HepG2 (cell line): Measurements from ENCODE around the gene USP5. TPM values are rescaled to one million over a fixed set of nuclear protein-coding genes. Genes with fewer than 3 reads are reported as not detected.
A peak's percentile ranks its signal among the peaks of the same experiment; 100 is the strongest.

Experiments
- CSRNP2 ChIP-seq: sonication (generic); formaldehyde crosslinking; conservative IDR thresholded peaks from 2 replicates; pipeline ENCODE4 v1.8.0; 2022; ENCODE audit warnings: low read depth, missing genetic modification reagents
- GABPB1 ChIP-seq: IDR thresholded peaks from 2 replicates; pipeline ENCODE4 v1.6.1; 2016; ENCODE audit warnings: mild to moderate bottlenecking, missing genetic modification reagents, moderate library complexity, missing compliant biosample characterization
- GTF2F1 ChIP-seq: fragments of 150-350 bp; IDR thresholded peaks from 2 replicates; pipeline ENCODE4 v1.6.1; 2014; ENCODE audit warnings: low read length
- LRRFIP1 ChIP-seq: sonication (generic); formaldehyde crosslinking; conservative IDR thresholded peaks from 2 replicates; pipeline ENCODE4 v1.4.0; 2020; ENCODE audit warnings: missing genetic modification reagents
- MED1 ChIP-seq: sonication (generic); formaldehyde crosslinking; IDR thresholded peaks from 2 replicates; pipeline ENCODE4 v1.4.0; 2020; ENCODE audit warnings: missing genetic modification reagents
- MTERF4 ChIP-seq: sonication (generic); formaldehyde crosslinking; IDR thresholded peaks from 2 replicates; pipeline ENCODE4 v1.8.0; 2023; ENCODE audit warnings: mild to moderate bottlenecking, missing genetic modification reagents
- NR2C2 ChIP-seq: sonication (generic); formaldehyde crosslinking; IDR thresholded peaks from 2 replicates; pipeline ENCODE4 v1.4.0; 2020; ENCODE audit warnings: missing genetic modification reagents, mild to moderate bottlenecking, moderate library complexity, borderline replicate concordance
- PRDM15 ChIP-seq: sonication (generic); formaldehyde crosslinking; IDR thresholded peaks from 2 replicates; pipeline ENCODE4 v1.4.0; 2020; ENCODE audit warnings: missing genetic modification reagents
- RXRA ChIP-seq: sonication (generic); formaldehyde crosslinking; IDR thresholded peaks from 2 replicates; pipeline ENCODE4 v1.5.1; 2020; ENCODE audit warnings: missing genetic modification reagents
- SCMH1 ChIP-seq: sonication (generic); formaldehyde crosslinking; IDR thresholded peaks from 2 replicates; pipeline ENCODE4 v1.9.0; 2021; ENCODE audit warnings: missing genetic modification reagents, mild to moderate bottlenecking, borderline replicate concordance
- SMARCE1 ChIP-seq: fragments of 450-650 bp; IDR thresholded peaks from 2 replicates; pipeline ENCODE4 v1.6.1; 2017; ENCODE audit warnings: borderline replicate concordance
- STAT5B ChIP-seq: sonication (generic); formaldehyde crosslinking; IDR thresholded peaks from 2 replicates; pipeline ENCODE4 v1.4.0; 2020; ENCODE audit warnings: missing genetic modification reagents
- ZC3H13 ChIP-seq: sonication (generic); formaldehyde crosslinking; IDR thresholded peaks from 2 replicates; pipeline ENCODE4 v1.8.1; 2023; ENCODE audit warnings: mild to moderate bottlenecking, missing genetic modification reagents, moderate library complexity
- ZMYM2 ChIP-seq: sonication (generic); formaldehyde crosslinking; IDR thresholded peaks from 2 replicates; pipeline ENCODE4 v1.8.0; 2022; ENCODE audit warnings: mild to moderate bottlenecking, missing genetic modification reagents
- ZNF253 ChIP-seq: sonication (generic); formaldehyde crosslinking; IDR thresholded peaks from 2 replicates; pipeline ENCODE4 v1.8.0; 2022; ENCODE audit warnings: mild to moderate bottlenecking, missing genetic modification reagents, borderline replicate concordance
- ZNF264 ChIP-seq: sonication (generic); formaldehyde crosslinking; IDR thresholded peaks from 2 replicates; pipeline ENCODE4 v1.4.0; 2020; ENCODE audit warnings: missing genetic modification reagents
- ZNF326 ChIP-seq: sonication (generic); formaldehyde crosslinking; IDR thresholded peaks from 2 replicates; pipeline ENCODE4 v1.4.0; 2020; ENCODE audit warnings: missing genetic modification reagents, borderline replicate concordance
- ZNF430 ChIP-seq: sonication (generic); formaldehyde crosslinking; IDR thresholded peaks from 2 replicates; pipeline ENCODE4 v1.9.0; 2021; ENCODE audit warnings: mild to moderate bottlenecking, missing genetic modification reagents
- ZNF644 ChIP-seq: IDR thresholded peaks from 2 replicates; pipeline ENCODE4 v1.6.1; 2016; ENCODE audit warnings: low read depth
- ZNF670 ChIP-seq: sonication (generic); formaldehyde crosslinking; IDR thresholded peaks from 2 replicates; pipeline ENCODE4 v1.8.0; 2022; ENCODE audit warnings: mild to moderate bottlenecking, missing genetic modification reagents, borderline replicate concordance
- ZNF775 ChIP-seq: sonication (generic); formaldehyde crosslinking; IDR thresholded peaks from 2 replicates; pipeline ENCODE4 v1.4.0; 2020; ENCODE audit warnings: missing genetic modification reagents, mild to moderate bottlenecking, moderate library complexity, borderline replicate concordance
- polyA plus RNA-seq, 8 experiments: library from polyadenylated mRNA; depleted of rRNA in 3 of 8; stranded (reverse) in 7 of 8; unstranded in 1 of 8; fragments of >200 nt; fragmentation: Illumina TruSeq in 4 of 8; extraction: Trizol in 4 of 8; gene quantifications; 2 replicates each; pipeline versions ENCODE4 v1.2.1 to v1.2.3, GENCODE V29; 2011 to 2016; ENCODE audit warnings: low read depth in 4 of 8, missing spikeins in 1 of 8, mixed read lengths in 1 of 8; ENCODE audit not compliant: insufficient read depth in 1 of 8
- total RNA-seq, 5 experiments: library from RNA; depleted of rRNA; stranded (reverse); fragments of >200 nt; fragmentation: Illumina TruSeq; extraction: Trizol; gene quantifications; 2 replicates each; pipeline ENCODE4 v1.2.3, GENCODE V29; 2016; ENCODE audit warnings: low read depth in 1 of 5

USP5 gene
- total and polyA plus RNA-seq, 2 of the 13 experiments (the other 11 are each of a cell fraction or from before 2014, with no cell fraction given) = 39.6 to 56.0 TPM

- no peak for TF ChIP-seq MTERF4 (CRISPR knock-in tag)
- no peak for TF ChIP-seq ZNF326 (CRISPR knock-in tag)
- peak; percentile 78; the same call in 1 of the 2 replicates for TF ChIP-seq PRDM15 (CRISPR knock-in tag)
- TF ChIP-seq ZNF775 = no peak
- no peak for TF ChIP-seq SCMH1
- peak; percentile 73 for TF ChIP-seq RXRA
- 0 out of 2 replicates have a peak, but pooled peaks have one; percentile 43 for TF ChIP-seq ZNF253
- peak; percentile 84 for TF ChIP-seq ZNF430
- TF ChIP-seq STAT5B (CRISPR knock-in tag) = no peak
- no peak for TF ChIP-seq ZNF644 (CRISPR knock-in tag)
- peak; percentile 95 for TF ChIP-seq MED1 (CRISPR knock-in tag)
- no peak for TF ChIP-seq SMARCE1
- TF ChIP-seq ZNF670 (CRISPR knock-in tag) = 0 out of 2 replicates have a peak, but pooled peaks have one; percentile 33
- TF ChIP-seq NR2C2 (CRISPR knock-in tag) = peak; percentile 54; the same call in 1 of the 2 replicates
- no peak for TF ChIP-seq CSRNP2 (CRISPR knock-in tag)
- peak; percentile 98 for TF ChIP-seq ZC3H13 (CRISPR knock-in tag)
- peak; percentile 44; the same call in 1 of the 2 replicates for TF ChIP-seq ZNF264 (CRISPR knock-in tag)
- peak; percentile 85 for TF ChIP-seq GABPB1 (CRISPR knock-in tag)
- peak; percentile 54; the same call in 1 of the 2 replicates for TF ChIP-seq ZMYM2 (CRISPR knock-in tag)
- TF ChIP-seq GTF2F1 = no peak
- no peak for TF ChIP-seq LRRFIP1 (CRISPR knock-in tag)
These were observed 39.1 kb downstream of the USP5 start (continued) for GRCh38 chr12:6890789-6891645.
